HTR-8/SVneo (cell line): ENCODE measurements around the gene VIP.

ENCODE experiments used
- DNase-seq: peaks from one replicate; pipeline ENCODE4 v3.0.0; 2011; ENCODE audit warnings: low spot score, mixed read lengths; ENCODE audit not compliant: insufficient read length
- FAIRE-seq: peaks from 2 replicates; lab custom pipeline; 2011; peaks lifted over from hg19 to GRCh38; lab: Jason Lieb, UNC

The VIP gene

DNA sequence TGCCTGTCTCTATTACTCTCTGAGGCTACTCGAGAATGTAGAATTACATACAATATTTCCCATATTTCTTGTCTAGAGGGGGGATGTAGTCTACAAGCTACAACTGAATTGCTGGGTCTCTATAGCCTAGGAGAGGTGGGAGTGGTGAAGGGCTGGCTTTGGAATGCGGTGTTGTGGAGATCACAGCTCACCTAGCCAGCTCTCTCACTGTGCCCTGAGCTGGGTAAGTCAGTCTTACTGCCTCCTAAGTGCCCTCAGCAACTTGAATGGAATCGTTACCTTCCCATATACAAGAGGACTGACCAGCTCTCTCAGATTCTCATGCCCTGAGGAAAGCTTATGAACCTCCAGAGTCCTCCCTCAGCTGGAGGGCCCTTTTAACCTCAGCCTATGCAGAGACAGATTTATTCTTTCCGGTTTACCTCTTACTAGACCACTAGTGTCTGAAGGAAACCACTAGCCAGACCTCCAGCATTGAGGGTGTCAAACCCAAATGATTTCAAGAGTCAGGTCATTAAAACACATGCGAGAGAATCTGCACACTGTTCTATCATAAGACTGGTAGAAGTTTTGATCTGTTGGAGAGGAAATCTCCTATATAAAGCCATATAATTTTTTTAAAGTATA is 20.6 kb downstream of the VIP start:
- no peak for DNase-seq
- FAIRE-seq = no peak

DNA sequence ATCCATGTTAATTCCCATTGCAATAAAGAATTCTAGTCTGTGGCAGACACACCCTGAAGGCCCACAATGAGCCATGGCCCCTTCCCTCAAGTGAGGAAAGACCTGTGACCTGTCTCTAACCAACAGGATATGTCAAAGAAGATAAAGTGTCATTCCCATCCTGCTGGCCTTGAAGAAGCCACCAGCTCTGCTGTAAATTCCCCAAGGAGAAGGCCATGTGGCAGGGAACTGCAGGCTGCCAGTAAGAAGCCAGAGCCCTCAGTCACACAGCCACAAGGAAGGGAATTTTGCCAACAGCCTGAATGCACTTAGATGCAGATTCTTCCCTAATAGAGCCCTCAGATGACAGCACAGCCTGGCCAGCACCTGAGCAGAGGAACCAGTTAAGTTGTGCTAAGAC is 24.8 kb downstream of the VIP start:
- no peak for FAIRE-seq
- DNase-seq = no peak

DNA sequence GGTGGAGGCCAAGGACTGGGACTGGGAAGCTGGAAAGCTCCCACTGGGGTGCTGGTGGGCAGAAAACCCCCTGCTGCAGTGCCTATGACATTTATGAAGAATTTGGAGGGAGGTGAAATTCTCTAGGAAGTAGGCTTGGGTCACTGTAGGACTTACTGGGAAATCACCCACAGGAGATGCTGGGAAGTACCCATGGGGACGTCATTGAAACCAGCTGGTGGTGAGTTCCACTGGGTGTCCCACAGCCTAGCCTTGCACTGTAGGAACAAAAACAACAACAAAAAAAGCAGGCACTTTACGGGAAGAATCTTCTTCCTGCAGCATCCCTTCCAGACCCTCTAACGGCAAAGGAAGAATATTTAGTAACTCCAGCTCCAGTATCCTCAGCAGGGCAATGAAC is 26.2 kb downstream of the VIP start:
- FAIRE-seq (no peak), DNase-seq (no peak)

DNA sequence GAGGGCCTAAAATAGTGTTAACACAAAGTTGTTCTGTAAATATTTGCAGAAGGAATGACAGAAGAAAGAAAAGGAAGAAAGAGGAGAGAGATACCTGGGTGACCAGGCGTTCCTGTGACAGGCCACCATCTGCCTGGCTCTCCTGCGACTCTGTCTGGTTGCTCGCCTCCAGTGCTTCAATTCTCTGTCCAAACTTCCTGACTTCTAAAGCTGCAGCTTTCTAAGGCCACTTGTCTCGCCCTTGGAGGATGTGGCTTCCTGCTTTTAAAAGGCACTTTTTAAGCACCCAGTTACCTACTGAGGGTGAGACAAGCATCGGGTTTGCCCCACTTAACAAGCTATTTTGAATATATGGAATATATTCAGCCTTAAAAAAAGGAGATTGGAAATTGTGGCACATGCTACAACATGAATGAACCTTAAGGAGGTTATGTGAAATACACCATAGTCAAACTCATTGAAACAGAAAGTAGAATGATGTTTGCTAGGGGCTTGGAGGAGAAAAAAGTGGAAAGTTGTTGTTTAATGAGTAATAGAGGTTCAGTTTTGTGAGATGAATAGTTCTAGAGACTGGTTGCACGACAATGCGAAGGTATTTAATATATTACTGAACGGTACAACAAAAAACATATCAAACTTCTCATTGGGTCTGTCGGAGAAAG is 32.8 kb downstream of the VIP start:
- FAIRE-seq = no peak
- no peak for DNase-seq

DNA sequence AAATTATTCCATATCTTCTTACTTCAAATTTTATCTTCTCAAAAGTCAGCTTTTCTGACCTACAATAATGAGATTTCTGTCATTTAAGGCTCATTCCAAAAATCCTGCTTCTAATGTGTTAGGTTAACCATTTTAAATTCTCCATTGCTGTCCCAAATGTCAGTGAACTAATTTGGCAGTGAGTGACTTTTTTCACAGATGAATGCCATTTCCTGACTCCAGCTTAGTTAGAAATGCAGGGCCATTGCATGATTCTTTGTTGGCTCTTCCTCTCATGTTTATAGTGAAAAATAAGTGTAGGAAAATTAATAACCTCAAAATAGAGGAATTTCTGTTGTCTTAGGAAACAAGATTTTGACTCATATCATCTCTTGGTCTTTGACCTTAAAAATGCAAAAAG is 44.1 kb downstream of the VIP start:
- no peak for FAIRE-seq
- DNase-seq = no peak

DNA sequence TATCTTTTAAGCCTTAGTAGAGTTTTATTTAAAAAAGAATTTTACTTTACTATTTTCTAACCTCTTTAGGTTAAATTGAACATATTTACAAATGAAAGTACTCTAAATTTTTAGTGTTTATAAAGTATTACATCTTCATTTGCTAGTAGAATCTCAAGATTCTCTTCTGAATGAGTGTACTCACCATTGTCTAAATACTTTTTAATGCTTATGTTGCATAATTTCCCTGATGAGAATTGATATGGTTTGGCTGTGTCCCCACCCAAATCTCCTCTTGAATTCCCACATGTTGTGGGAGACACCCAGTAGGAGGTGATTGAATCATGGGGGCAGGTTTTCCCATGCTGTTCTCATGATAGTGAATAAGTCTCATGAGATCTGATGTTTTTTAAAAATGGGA is 53.6 kb downstream of the VIP start:
- DNase-seq = no peak
- FAIRE-seq = no peak
